BE2C (cell line): ENCODE results near the gene KNSTRN.

Experiments used
- DNase-seq: peaks from one replicate; pipeline ENCODE4 v3.0.0-alpha.2; 2020
- H3K27me3 ChIP-seq: fragments of 250-450 bp; sonication (Bioruptor Pico); 2 replicates; pipeline ENCODE4 v1.5.1; 2020; ENCODE audit warnings: mild to moderate bottlenecking
- H3K36me3 ChIP-seq: fragments of 250-450 bp; sonication (Bioruptor Pico); 2 replicates; pipeline ENCODE4 v1.5.1; 2020; ENCODE audit warnings: mild to moderate bottlenecking
- H3K4me1 ChIP-seq: fragments of 250-450 bp; sonication (Bioruptor Pico); 2 replicates; pipeline ENCODE4 v1.5.1; 2020
- H3K4me3 ChIP-seq: 2 replicates; pipeline ENCODE4 v1.5.1; 2011; ENCODE audit warnings: low read depth, low read length
- H3K9me3 ChIP-seq: fragments of 250-450 bp; sonication (Bioruptor Pico); 2 replicates; pipeline ENCODE4 v1.5.1; 2020
- TF ChIP-seq, protein P1 (sequence below): IDR thresholded peaks from 2 replicates; pipeline ENCODE4 v1.5.1; 2012; ENCODE audit warnings: mild to moderate bottlenecking, low read depth, low read length

Gene KNSTRN

GRCh38 chr15:40439960-40440742 lies 57.6 kb downstream of the KNSTRN start:
- Histone ChIP-seq H3K27me3 (no peaks in the 10 kb centered on the region), H3K4me3 (peak overlapping the region; percentile 72), H3K36me3 (no peaks in the 10 kb centered on the region), H3K4me1 (peaks cover 12% of the 10 kb centered on the region), H3K9me3 (no peaks in the 10 kb centered on the region)
- peak; percentile 47 for DNase-seq
- TF ChIP-seq, protein P1, sequence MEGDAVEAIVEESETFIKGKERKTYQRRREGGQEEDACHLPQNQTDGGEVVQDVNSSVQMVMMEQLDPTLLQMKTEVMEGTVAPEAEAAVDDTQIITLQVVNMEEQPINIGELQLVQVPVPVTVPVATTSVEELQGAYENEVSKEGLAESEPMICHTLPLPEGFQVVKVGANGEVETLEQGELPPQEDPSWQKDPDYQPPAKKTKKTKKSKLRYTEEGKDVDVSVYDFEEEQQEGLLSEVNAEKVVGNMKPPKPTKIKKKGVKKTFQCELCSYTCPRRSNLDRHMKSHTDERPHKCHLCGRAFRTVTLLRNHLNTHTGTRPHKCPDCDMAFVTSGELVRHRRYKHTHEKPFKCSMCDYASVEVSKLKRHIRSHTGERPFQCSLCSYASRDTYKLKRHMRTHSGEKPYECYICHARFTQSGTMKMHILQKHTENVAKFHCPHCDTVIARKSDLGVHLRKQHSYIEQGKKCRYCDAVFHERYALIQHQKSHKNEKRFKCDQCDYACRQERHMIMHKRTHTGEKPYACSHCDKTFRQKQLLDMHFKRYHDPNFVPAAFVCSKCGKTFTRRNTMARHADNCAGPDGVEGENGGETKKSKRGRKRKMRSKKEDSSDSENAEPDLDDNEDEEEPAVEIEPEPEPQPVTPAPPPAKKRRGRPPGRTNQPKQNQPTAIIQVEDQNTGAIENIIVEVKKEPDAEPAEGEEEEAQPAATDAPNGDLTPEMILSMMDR: no peak

DNA sequence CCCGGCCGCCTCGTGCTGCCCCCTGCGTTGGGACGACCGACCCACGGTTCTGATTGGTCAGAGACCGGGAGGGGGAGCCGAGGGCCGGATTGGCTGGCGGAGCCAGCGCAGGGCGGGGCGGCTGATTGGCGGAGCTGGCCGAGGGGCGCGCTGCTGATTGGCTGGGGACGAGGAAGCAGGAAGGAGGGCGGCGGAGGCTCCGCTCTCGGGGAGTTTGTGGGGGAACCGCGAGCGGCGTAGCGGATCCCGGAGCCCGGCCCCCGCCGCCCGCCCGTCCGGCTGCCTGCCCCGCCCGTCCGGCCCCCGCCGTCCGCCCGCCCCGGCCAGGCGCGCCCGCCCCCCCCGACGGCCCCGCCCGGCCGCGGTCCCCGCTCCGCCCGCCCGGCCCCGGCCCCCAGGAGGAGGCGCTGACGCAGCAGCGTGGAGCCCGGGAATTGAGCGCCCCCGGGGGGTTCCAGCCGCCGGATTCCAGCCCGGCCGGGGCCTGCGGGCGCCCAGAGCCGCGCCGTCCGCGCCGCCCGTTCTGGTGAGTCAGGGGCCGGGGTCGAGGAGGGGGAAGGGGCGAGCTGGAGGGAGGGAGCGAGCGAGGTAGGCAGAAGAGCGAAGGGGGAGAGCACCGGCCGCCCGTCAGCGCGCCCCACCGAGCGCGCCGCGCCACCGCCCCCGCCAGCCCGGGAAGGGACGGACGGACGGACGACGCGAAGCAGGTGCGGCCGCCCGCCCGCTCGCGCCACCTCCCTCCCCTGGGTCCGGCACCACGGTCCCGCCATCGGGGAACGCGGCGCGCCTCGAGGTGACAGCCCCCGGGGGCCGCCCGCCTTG lies 58.4 kb downstream of the KNSTRN start, which contains the start of gene BAHD1:
Gene BAHD1 (plus strand): TSS at position 211 of the 822 bp plus-strand sequence. CDS start 17,512 bp downstream, outside the sequence.
- peak within 1 kb of the TSS; percentile 72 for H3K4me3 ChIP-seq
- no peaks in the 10 kb centered on the region for H3K36me3 ChIP-seq
- peak; percentile 99 for DNase-seq
- TF ChIP-seq, protein P1: no peak
- H3K27me3 ChIP-seq: no peaks in the 10 kb centered on the region
- peaks cover 16% of the 10 kb centered on the region for H3K4me1 ChIP-seq
- no peaks in the 10 kb centered on the region for H3K9me3 ChIP-seq

DNA sequence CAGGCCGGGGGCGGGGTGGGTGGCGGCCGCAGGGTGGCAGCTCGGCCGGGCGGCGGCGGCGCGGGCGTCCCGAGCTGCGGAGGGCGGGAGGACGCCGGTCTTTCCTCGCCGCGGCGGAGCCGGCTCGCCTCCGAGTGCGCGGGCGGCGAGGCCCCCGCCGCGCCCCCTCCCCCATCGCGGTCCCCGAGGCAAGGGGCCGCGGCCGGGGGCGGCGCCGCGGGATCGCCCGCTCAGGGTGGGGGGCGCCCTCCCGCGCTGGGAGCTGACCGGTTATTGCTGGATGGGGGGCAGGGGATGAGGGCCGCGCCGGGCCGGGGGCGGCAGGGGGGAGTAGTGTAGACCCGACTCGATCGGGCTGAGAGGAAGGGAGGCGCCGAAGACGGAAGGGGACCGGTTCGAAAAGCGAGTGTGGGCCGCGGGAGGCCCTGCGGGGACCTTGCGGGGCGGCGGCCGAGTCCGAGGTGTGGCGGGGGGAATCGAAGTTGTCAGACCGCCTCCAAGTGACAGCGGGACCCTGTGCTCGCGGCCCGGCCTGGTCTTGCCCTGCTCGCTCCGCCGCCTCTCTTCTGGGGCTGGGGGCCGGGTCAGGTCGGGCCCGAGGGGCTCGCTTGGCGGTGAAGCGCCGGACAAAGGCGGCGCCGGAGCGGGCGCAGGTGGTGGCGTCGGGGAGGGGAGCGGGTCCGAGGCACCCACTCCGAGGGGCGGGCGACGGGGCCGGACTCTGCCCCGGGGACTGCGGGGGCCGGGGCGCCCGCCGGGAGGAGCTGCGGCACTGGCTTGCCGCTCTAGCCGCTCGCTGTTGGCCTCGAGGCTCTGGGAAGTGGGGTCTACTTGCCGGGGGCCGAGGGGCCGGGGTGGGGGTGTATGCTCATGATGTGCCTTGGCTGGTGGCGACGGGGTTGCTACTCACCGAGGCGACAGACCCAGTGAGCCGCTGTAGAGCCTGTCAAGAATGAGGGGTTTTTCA lies 59.3 kb downstream of the KNSTRN start:
- TF ChIP-seq, protein P1: no peak
- Histone ChIP-seq H3K4me3 (peak overlapping the region; percentile 65), H3K4me1 (peaks cover 13% of the 10 kb centered on the region), H3K9me3 (no peaks in the 10 kb centered on the region), H3K27me3 (no peaks in the 10 kb centered on the region), H3K36me3 (no peaks in the 10 kb centered on the region)
- peak; percentile 49 for DNase-seq

- no peaks in the 10 kb centered on the region for H3K36me3 ChIP-seq
- H3K27me3 ChIP-seq: no peaks in the 10 kb centered on the region
- peak overlapping the region; percentile 65; the same call in 1 of the 2 replicates for H3K4me3 ChIP-seq
- TF ChIP-seq, protein P1: no peak
- no peak for DNase-seq
- H3K9me3 ChIP-seq: no peaks in the 10 kb centered on the region
- H3K4me1 ChIP-seq: peaks cover 6% of the 10 kb centered on the region
Measured at GRCh38 chr15:40443255-40443654, 60.7 kb downstream of the KNSTRN start.

DNA sequence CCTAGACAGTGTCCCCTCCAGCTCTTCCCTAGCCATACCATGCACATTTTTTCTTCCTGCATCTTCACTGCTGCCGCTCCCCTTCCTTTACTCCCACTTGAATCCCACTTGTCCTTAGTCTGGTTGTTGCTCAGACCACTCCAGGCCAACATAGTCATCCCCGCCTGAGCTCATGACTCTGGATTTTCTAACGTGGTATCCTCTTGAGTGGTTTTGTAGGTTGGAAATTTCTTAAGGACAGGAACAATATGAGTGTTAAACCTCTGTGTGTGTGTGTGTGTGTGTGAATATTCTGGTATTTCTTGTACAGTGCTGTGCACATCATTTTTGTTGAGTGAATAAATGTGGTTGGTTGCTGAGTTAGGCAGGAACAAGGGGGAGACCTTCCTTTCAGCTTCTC lies 61.3 kb downstream of the KNSTRN start:
- peaks cover 6% of the 10 kb centered on the region for H3K4me1 ChIP-seq
- no peak overlapping the region for H3K4me3 ChIP-seq
- no peaks in the 10 kb centered on the region for H3K27me3 ChIP-seq
- H3K9me3 ChIP-seq: no peaks in the 10 kb centered on the region
- TF ChIP-seq, protein P1: no peak
- DNase-seq: no peak
- H3K36me3 ChIP-seq: no peaks in the 10 kb centered on the region
